Measurements from ENCODE around the gene ETFA.

Gene ETFA

DNA sequence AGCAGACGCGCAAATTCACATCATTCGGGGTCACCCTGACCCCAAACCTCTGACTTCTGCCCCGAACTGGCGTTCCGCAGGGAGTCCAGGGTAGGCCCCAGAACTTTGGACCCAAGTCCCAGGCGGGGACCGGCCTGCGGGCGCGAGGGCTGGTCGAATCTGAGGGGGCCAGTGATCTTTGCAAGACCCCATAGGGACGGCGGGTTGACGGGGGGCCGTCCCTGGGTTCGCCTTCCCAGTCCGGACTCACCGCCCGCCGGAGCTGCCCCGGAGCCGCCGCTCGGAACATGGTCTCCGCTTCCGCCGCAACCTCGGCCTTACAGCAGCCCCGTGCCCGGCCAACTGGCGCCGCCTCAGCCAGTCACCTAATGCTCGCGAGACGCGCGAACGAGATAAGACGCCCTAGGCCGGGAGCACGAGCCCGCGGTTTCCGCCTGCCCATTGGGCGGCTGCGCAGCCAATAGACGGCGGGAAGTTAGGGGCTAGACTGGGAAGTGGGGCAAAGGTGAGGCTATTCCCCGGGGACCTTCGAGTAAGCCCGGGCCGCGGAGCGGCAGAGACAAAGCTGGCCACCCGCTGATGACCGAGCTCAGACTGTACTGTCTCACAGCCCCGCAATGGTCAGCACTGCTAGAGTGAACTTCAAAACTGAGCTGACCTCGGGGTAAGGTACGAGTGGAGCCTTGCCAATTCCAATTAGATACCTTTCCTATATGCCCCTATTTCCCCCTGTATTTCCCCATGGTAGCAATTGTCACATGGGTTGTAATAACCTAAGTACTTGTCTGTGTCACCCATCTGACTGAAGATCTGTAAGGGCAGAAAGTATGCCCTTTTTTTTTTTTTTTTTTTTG, at the start of gene ETFA:
ETFA (minus strand) TSS at position 370 of the 854 bp plus-strand sequence; CDS start at position 289, 81 bp downstream.
- peak; percentile 51 for DNase-seq

DNA sequence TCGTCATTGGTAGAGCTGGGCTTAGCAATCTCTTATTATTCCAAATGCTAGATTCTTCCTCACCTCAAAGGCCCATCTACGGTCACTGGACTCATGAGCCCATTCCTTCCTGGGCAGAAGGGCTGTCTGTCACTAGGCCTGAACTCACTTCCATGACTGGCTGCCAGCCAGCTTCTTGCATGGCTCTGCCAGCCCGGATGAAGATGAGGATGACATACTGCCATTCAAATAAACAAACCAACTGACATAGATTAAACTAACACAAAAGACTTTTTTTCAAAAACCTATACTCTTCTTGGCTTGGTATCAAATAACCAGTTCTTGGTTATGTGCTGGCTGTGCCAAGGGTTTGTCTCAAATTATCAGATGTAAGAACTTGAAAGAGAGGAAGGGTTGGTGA, 49.1 kb upstream of the ETFA start:
- no peak for DNase-seq

DNA sequence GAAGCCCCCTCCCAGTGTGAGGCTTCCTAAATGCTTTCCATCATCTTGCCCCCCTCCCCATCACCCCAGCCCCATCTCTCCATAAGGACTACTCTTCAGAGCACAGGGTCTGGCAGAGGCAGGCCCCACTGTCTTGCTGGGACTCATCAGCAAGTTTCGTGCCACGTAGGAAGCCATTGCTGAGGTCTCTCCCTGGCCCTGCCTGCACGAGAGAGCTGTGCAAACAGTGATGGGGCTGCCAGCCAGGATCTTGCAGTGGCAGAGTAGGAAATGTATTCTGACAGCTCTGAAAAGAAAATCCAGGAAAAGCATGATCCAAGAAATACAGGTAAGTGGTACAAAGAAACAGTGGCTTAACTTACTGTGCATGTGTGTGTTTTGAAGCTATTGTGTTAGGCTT, 47.9 kb upstream of the ETFA start:
- DNase-seq = no peak

DNA sequence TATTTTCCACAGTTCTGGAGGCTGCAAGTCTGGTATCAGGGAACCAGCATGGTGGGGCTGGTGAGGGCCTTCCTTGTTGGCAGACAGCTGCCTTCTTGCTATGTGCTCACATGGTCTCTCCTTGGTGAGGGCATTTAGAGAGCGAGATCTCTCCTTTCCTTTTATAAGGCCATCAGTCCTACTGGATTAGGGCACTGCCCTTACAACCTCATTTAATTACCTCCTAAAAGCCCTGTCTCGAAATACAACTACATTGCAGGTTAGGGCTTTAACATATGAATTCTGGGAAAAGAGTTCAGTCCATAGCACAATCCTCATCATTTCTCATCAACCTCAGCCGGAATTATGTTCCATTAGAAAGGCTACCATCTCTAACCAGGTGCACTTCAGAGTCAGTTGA, 47.2 kb upstream of the ETFA start:
- DNase-seq = no peak

DNA sequence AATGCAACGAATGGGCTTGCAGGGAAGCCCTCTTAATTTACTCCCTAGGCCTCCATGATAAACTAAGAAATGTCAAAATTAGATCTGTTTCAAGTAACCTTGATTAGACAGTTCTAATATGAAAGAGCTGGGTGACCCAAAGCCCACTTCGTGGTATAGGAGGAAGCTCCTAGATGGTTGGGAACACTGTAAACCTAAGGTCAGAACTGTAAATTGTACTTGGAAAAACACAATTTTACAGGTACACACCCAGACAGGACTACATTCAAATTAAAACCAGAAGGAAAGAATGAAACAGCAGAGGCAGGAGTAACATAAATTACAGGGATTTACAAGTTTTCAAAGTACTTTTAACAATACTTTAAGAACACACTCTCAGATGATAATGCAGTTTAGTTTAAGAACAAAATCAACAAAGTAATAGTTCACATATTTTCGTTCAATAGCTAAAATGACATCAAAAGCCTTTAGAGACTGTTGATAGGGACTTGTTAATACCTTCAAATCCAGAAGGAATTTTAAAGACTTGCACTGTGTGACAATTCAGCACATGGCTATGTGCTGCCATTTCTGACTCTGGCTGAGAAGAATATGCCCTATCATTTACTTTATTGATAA, 43.7 kb upstream of the ETFA start:
- DNase-seq = no peak

DNA sequence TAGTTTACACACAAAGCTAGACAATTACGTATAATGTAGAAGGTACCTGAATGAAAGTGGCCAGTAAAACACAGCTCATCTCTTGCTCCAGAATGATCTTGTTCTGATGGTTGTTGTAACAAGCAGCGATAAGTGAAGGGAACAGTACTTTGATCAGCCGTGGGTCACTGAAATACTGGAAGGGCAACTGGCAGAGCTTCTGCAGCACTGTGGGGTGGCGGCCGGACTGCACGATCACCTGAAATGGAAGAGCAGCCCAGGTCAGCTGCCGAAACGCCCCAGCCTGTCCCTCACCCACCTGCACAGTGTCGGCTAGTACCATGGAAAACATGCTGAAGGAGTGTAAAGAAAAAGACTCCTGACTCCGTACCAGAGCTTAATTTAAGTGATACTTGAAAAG, 42.6 kb upstream of the ETFA start:
- DNase-seq = no peak

DNA sequence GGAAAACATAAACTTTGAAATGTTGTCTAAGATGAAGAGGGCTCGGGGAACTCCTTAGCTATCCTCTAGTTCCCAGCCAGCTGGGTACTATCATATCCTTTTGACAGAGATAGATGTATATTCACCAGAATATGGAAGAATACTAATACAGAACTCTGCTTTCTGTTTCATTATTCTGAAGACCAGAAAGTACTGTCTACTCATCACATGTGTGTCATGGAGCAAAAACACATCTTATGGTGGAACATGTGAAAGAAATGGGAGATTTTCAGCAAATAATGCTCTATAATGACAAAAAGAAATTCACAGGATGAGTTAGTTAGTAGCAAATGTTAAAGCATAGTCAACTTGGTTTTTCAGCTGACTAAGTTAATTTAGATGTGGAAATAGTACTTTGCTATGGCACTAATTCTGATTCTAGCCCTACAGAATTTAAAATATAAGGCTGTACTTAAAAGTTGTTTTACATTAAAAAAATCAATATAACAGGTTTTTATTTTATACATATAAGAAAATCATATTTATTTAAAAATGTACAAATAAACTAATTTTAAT, 41.8 kb upstream of the ETFA start:
- DNase-seq = no peak

DNA sequence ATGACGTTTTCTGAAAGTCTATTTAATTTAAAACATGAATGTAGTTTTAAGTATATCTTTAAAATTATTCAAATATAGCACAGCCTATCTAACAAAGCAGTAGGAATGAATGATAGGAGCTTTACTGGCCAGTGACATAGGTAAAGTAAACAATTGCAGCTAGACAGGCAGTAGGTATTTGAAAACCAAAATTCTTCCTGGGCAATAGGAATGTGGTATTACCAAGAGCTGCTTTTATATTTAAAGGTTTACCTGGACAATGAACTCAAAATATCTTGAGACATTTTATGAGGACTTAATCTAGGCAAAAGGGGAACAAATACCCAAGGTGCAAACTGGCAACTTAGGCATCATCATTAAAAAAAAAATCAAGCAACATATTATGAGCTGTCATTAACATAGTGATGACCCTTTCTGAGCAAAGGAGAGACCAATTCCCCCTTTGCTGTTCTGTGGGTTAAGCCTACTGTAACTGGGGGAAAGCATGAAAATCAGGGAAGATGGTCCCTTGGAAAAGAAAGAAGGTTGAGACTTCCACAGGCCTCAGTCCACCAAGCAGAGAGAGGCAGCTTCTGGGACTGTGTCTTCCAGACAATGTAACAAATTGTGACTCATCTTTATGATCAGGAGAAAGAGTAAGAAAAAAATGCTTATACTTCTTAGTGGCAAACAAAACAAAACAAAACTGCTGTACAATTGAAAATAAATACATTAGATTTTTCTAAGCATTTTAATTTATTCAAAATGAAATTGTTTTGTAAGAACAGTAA, 38.2 kb upstream of the ETFA start:
- no peak for DNase-seq

DNA sequence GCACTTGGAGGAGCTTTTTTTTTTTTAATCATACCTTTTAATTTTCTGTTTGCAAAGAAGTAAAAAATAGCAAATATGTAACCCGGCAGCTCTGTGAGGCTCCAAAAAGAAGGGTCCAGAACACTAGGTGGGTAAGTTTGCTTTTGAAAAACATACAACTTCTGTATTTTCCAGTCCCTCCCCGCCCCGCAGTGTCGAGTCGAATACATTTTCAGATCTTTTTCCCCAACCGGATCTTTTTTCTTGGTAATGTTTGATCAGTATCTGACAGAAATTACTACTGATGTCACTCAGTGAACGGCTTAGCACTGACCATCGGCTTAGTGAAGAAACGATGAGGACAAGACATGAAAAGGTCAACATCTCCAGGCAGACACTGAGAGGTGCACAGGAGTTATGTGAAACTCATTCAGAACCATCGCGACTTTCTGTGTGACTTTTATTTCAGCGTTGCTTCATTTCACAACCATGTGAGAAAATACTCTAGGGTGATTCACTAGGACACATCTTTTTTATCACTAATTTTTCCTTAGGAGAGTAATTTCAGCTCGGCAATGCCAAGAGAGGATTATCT, 36.3 kb upstream of the ETFA start:
- DNase-seq = no peak

DNA sequence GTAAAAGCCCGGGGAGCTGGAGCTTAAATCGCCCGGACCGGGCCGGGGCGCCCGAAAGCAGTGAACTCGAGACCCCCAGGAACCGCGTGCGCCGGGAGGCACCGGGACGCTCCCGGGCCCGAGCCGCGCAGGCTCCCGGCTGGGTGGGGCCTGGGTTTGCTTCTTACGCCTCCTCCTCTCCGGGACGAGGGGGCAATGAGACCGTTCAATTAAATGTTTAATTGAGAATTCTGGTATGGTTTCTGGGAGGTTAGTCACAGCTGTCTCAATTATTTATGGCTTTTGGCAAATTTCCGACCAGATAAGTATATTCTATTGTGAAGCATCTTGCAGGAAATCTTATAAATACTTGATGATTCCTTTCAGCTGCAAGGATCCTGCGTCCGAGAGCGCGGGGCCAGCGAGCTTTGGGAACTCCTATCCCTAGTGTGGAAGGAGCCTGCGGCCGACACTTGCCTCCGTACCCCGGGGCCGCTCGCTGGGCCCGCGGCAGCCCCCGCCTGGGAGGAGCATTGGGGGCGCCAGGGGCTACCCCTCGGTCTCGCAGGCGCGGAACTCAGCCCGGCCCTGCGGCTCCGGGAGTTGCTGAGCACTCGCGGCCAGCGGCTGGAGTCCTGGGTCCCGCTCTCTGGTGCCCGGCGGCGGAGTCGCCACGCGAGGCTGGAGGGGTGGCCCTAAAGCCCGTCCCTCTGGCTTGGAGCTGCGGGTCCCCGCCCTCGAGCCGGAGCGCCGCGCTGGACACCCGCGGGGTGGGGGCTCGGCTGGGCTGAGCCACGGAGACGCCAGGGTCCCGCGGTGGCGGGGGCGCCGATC, 35.6 kb upstream of the ETFA start:
- no peak for DNase-seq

DNA sequence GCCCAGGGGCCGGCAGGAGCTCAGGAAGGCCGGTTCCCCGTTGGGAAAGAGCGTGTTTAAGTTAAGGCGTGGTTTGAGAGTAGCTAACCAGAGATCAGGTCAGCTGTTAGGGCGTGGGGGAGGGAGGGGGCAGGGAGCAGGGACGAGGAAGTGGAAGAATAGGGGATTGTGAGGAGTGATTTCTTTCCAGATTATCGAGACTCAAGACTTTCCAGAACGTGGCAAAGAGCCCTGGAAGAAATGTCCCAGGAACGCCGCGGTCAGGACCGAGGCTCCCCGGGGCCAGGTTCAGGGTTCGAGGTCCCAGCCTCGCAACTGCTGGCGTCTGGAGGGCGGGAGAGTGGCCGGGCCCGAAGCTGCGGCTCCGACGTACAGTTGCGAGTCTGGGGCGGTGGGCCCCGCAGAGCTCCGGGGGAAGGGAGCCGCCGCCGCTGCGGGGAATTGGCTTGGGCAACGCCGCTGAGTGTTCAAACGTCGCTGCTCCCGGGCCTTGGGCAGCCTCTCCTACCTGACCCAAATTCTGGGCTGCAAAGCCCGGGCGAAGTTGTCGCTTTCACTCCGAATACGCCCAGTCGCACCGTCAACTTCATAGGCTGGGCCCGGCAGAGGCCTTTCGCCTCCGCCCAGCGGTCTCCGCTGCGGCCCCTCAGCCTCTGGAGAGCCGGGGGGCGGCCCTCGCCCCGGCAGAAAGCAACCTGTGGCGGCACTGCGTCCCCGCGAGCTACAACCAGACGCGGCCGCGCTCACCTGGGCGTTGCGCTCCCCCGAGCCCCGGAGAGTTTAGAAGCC, 34.8 kb upstream of the ETFA start:
- DNase-seq = no peak

DNA sequence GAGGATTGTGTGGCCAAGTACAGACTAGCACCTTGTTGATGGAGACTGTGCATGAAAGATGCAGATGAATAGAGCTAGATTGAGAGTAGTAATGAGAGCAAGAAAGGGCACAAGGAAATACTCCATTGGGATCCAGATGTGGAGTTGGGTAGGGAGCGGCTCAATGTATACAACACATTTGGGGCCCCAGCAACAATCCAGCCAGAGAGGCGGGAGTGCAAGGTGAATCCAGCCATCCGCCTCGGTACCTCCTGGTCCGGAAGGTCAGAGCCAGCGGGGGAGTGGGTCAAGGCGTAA, 34.3 kb upstream of the ETFA start:
- DNase-seq = no peak

DNA sequence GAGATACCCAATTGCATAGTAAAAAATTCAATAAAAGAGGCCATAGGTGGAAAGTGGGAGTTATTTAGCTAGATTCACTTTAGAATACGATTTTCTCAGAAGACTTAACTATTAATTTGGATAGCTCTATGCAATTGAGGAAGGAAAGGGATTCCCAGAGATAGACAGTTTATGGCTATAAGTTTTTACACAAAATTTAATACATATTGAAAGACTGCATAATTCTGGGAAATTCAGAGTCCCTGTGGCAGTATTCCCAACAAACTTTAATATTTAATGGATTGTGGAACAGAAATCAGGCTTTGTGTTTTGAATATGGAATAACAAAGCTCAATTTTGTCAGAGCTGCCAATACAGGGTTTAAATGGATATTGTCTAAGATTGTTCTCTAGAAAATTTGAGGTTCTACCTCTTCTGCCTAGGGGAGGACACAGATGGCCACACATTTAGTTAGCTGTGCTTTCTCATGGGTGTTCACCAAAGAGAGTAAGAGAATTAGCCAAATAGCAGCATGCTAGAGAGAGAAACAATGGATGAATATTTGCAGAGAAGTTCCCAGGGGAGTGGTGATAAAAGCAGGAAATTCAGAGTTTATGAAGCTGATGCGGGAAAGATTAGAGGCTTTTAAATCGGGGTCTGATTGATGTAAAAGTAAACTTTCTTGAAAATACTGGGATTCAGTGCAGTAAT, 33.8 kb upstream of the ETFA start:
- DNase-seq = no peak

DNA sequence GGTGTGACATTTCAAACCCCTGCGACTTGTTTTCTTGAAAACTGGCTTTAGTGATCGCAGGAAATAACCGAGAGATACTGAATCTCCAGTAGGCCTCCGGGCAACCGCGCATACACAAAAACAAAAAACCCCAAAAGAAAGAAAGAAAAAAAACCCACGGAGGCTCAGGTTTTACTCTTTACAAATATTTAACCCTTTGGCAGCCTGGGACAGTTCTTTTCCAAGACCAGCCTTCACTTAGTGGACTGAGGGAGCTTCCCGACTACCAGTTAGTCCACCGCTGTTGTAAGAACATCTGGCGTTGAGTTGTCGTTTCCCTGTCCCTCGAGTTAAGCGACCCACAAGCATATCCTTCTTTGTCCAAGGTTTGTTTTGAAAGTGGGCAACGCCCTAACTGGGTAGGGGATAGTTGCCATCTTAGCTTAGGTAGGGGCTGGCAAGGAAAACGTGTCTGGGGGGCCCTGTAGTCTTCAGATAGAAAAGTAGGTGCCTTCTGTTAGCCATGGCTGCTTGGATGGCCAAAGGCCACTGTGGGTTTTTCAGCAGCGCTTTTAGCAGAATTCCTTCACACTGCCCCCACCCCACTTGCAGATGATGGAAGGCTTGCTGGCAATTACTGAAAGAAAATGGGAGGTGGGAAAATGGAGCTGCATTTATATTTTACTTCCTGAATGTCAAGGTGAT, 32.2 kb upstream of the ETFA start:
- no peak for DNase-seq

DNA sequence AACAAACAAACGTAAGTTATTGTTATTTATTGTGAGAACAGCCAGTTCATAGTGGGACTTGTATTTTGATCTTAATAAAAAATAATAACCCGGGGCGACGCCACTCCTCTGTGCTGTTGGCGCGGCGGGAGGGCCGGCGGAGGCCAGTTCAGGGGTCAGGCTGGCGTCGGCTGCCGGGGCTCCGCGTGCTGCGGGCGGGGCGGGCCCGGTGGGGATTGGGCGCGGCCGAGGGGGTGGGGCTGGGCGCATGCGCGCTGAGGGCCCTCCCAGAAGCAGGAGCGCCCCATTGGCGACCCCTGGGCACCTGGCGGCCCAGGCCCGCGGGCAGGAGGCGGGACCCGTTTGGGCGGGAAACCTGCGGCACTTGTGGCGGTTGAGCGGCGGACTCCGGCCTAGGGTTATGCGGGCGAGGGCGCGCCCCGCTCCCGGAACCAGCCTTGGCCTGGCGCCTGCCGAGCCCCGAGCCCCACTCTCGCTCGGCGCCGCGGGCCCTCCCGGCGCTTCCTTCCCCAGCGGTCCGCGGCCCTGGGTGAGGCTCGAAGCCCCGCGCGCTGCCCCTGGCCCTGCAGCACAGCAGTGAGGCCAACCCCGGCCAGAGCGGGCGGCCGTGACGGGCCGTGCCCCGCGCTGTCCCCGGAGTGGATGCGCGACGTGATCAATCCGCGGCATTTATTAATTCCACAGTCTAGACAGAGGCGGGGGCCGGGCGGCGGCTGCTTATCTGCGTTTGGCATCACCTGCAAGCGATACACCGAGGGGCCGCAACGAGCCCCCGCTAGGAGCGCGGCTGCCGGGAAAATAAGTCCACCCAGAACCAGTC, 31.3 kb upstream of the ETFA start:
- no peak for DNase-seq

DNA sequence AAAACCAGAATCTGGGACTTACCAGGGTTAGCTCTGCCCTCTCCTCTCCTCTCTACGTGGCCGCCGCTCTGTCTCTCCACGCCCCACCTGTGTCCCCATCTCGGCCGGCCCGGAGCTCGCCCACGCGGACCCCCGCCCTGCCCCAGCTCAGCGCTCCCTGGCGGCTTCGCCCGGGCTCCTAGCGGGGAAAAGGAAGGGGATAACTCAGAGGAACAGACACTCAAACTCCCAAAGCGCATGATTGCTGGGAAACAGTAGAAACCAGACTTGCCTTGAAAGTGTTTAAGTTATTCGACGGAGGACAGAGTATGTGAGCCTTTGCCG, 30.8 kb upstream of the ETFA start:
- no peak for DNase-seq

DNA sequence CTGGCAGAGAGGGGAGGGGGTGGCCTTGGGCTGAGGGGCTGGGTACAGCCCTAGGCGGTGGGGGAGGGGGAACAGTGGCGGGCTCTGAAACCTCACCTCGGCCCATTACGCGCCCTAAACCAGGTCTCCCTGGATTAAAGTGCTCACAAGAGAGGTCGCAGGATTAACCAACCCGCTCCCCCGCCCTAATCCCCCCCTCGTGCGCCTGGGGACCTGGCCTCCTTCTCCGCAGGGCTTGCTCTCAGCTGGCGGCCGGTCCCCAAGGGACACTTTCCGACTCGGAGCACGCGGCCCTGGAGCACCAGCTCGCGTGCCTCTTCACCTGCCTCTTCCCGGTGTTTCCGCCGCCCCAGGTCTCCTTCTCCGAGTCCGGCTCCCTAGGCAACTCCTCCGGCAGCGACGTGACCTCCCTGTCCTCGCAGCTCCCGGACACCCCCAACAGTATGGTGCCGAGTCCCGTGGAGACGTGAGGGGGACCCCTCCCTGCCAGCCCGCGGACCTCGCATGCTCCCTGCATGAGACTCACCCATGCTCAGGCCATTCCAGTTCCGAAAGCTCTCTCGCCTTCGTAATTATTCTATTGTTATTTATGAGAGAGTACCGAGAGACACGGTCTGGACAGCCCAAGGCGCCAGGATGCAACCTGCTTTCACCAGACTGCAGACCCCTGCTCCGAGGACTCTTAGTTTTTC, 30.2 kb upstream of the ETFA start:
- no peak for DNase-seq

DNA sequence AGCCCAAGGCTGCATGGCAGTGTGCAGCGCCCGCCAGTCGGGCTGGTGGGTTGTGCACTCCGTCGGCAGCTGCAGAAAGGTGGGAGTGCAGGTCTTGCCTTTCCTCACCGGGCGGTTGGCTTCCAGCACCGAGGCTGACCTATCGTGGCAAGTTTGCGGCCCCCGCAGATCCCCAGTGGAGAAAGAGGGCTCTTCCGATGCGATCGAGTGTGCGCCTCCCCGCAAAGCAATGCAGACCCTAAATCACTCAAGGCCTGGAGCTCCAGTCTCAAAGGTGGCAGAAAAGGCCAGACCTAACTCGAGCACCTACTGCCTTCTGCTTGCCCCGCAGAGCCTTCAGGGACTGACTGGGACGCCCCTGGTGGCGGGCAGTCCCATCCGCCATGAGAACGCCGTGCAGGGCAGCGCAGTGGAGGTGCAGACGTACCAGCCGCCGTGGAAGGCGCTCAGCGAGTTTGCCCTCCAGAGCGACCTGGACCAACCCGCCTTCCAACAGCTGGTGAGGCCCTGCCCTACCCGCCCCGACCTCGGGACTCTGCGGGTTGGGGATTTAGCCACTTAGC, 29.6 kb upstream of the ETFA start:
- no peak for DNase-seq
